GM18498 (cell line): ENCODE data around the gene SLC9C1.

ENCODE experiments used
- ATAC-seq: cut with Tn5 transposase; IDR thresholded peaks from one replicate; pipeline ENCODE4 v1.9.1; 2021; ENCODE audit warnings: mild to moderate bottlenecking, moderate library complexity; ENCODE audit not compliant: unreplicated experiment

The SLC9C1 gene

GRCh38 chr3:112293368-112294321, at the start of gene SLC9C1:
Gene SLC9C1 (minus strand): TSS chr3:112294216. CDS start chr3:112286791, 7,425 bp downstream.
- ATAC-seq = no peak

- no peak for ATAC-seq
These were observed 47.4 kb upstream of the SLC9C1 start for GRCh38 chr3:112341386-112341785.

- no peak for ATAC-seq
These were observed 45.6 kb upstream of the SLC9C1 start for GRCh38 chr3:112339609-112340008.

GRCh38 chr3:112339134-112339533, 45.1 kb upstream of the SLC9C1 start:
- ATAC-seq = no peak

GRCh38 chr3:112338727-112339056, 44.7 kb upstream of the SLC9C1 start:
- ATAC-seq = no peak

- ATAC-seq = no peak
These were observed 44.2 kb upstream of the SLC9C1 start for GRCh38 chr3:112338021-112338726.

GRCh38 chr3:112335434-112335781, 41.4 kb upstream of the SLC9C1 start:
- ATAC-seq = no peak

- ATAC-seq = no peak
These were observed 40.8 kb upstream of the SLC9C1 start for GRCh38 chr3:112334691-112335433.

GRCh38 chr3:112333381-112334317, 39.6 kb upstream of the SLC9C1 start:
- peak; percentile 53 for ATAC-seq

DNA sequence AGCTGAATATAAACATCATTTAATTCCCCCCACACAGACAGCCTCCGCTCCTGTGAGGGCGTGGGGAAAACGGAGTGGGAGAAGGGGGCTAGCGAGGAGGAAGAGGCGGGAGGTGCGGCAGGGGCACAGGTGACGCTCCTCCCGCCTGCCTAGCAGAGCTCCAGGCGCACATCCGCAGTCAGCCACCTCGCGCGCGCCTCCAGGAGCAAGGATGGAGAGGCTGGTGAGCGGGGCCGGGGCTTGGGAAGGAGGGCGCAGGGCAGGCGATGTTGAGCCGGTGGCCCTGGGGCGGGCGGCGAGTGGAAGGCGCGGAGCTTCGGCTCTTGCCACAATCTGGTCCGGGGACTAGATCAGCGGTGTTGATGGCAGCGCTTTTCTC, 39.0 kb upstream of the SLC9C1 start, which contains the start of gene CD200:
TSS of gene CD200 (plus strand) at position 155 of the 379 bp plus-strand sequence. CDS start at position 212, 57 bp downstream.
- ATAC-seq = peak; percentile 63

- ATAC-seq = no peak
These were observed 37.8 kb upstream of the SLC9C1 start for GRCh38 chr3:112331851-112332250.

GRCh38 chr3:112327371-112327951, 33.4 kb upstream of the SLC9C1 start:
- ATAC-seq = peak; percentile 95

DNA sequence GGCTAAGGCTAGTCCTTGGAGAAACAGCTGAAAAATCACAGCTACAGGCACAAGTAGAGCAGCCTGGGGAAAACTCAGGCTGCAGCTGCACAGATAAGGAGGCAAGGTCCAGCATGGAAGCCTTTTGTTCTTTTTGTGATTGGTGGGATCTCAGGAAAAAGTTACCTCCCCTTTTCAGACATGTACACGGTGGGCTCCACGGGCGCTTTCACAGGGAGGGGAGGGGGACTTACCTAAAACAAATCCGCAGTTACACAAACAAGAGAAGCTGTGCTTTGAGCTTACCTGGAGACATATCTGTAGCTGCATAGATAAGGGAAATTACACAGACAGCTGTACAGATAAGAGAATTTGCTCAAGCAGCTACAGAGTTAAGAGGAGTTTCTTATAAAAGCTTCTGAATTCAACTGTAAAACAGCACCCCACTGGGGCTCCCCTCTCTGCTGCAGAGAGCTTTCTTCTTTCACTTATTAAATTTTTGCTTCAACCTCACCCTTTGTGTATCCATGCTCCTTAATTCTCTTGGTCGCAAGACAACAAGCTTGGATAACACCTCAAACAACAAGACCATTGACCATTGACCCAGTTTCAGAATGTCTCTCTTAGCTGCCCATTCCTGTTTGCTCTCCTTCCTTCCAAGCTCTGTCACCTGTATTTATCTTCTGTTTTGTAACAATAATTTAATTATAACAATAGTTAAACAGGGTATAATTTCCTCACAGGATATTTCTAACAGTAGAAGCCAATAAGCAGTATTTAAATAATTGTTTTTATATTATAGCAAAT, 28.0 kb upstream of the SLC9C1 start:
- no peak for ATAC-seq

DNA sequence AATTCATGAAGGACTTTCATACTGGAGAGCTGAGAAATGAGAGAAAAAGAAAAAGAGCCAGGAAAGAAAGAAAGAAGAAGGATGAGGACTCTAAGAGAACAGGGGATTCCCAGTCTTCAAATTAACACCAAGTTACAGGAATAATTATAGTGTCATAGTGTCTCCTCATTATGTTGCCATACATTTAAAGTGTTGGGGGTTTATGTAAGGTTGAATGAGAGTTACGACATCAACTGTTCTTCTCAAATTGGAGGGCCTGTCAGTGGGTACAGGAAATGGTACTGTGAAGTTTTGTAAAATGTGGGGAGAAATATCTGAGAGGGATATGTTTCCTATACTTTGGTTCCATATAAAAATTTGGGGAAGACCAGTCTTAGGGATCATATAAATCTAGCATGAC, 26.7 kb upstream of the SLC9C1 start:
- no peak for ATAC-seq

GRCh38 chr3:112319516-112320276, 25.7 kb upstream of the SLC9C1 start:
- ATAC-seq = no peak

GRCh38 chr3:112315791-112316190, 21.8 kb upstream of the SLC9C1 start:
- ATAC-seq = no peak

GRCh38 chr3:112314649-112315048, 20.6 kb upstream of the SLC9C1 start:
- no peak for ATAC-seq

DNA sequence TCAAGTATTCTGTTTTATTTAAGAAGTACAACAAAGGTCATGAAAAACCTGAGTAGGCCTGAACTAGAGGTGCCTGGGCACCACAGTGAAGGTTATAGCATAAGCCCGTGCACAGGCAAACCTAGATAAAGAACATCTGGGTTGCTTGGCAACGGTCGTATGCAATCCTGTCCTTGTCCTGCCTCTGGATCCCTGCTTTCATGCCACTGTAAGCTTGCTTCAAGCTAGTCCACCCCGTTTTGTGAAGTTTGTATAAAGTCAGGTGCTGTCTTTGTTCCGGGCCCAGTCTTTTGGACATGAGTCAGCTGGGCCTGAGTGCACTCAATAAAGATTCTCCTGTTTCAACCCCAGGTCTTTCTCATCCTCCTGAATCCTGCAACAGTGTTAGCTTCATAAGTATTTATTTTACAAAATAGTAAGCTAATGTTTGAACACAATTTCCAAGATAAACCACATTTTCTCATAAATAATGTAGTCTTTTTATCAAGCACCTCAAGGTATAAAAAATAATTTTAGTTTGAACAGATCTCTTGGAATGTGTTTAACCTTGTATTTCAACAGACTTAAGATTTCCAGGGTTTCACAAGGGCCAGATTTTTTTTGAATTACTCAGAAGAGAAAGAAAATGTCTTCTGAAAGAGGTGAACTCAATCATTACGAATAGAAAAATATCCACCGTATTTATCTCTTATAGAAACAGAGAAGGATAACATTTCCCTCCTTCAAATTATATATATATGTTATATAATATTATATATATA, 14.3 kb upstream of the SLC9C1 start:
- no peak for ATAC-seq
